Thyroid gland (tissue), 4 donors: ENCODE measurements around the gene ERFL. TPM values are rescaled to one million over a fixed set of nuclear protein-coding genes. Genes with fewer than 3 reads are reported as not detected.
"Not testable (repeated sequence)": the region's sequence is repeated elsewhere in the genome, so short reads cannot be mapped to it uniquely, and the experiment has no call there.

Source experiments
- DNase-seq, 2 donors: peaks; one replicate each; pipeline ENCODE4 v3.0.0-alpha.2; 2019
- H3K27ac ChIP-seq, 3 donors: fragments of 200-600 bp; sonication (generic); 1 replicate in 2 of 3; 2 replicates in 1 of 3; pipeline ENCODE4 v1.5.1; 2016 to 2019; ENCODE audit warnings: mild to moderate bottlenecking in 1 of 3, moderate library complexity in 1 of 3
- H3K27me3 ChIP-seq: fragments of 200-600 bp; sonication (generic); one replicate; pipeline ENCODE4 v1.5.1; 2019
- H3K36me3 ChIP-seq, 2 donors: fragments of 200-600 bp; sonication (generic); one replicate each; pipeline ENCODE4 v1.5.1; 2016 to 2019
- H3K4me1 ChIP-seq, 2 donors: fragments of 200-600 bp; sonication (generic); one replicate each; pipeline ENCODE4 v1.5.1; 2017 to 2019
- H3K4me3 ChIP-seq, 3 donors: fragments of 200-600 bp; sonication (generic); replicated peaks in 1 of 3; 1 replicate in 2 of 3; 2 replicates in 1 of 3; pipeline ENCODE4 v1.5.1; 2016; ENCODE audit warnings: mild to moderate bottlenecking in 1 of 3
- H3K9me3 ChIP-seq: fragments of 200-600 bp; sonication (generic); one replicate; pipeline ENCODE4 v1.5.1; 2017
- POLR2A ChIP-seq, 2 donors: fragments of 450-650 bp; IDR thresholded peaks; one replicate each; pipeline ENCODE4 v1.6.1; 2017; ENCODE audit warnings: antibody characterized with exemption in 2 of 2, mild to moderate bottlenecking in 2 of 2, moderate library complexity in 1 of 2
- WGBS, 2 donors: methylation state at CpG; one replicate each; pipeline ENCODE4 v1.1.5; 2017; 5-methylcytosine and 5-hydroxymethylcytosine counted together
- intact Hi-C: fragments of 100-400 bp; cut with DNase I; formaldehyde crosslinking; loops from one replicate; pipeline ENCODE4 v1.15.1; 2023
- total RNA-seq, 4 donors: library from RNA; depleted of rRNA; stranded (reverse); fragments of >200 nt; gene quantifications; one replicate each; pipeline ENCODE4 v1.2.3, GENCODE V29; 2016
- TF ChIP-seq, protein P1 (sequence below), 6 experiments: fragments of 200-600 bp in 3 of 6; fragments of 450-650 bp in 3 of 6; sonication (generic) in 3 of 6; IDR thresholded peaks; one replicate each; pipeline ENCODE4 v1.5.1; 2016 to 2019; ENCODE audit warnings: antibody characterized with exemption in 6 of 6, mild to moderate bottlenecking in 2 of 6, inconsistent platforms in 1 of 6, moderate library complexity in 1 of 6

Gene ERFL
- total RNA-seq, 4 donors from 2014 or later, result 0.24 TPM; not detected in 3

DNA sequence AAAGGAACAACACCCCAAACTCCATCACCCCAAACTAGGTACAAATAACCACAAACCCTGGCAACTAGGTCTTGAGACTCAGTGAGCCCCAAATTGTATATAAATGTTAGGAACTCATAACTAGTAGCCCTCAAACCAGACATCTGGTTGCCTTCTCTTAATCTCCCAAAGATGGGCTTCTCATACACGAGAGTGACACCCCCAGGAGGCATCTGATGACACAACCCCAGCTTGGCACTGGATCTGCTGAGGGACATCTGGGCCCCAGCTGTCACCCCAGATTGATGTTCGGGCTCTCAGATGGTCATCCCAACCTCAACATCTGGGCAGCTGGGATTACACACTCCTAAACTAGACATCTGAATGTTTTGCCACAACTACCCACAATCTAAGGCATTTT is 16.1 kb upstream of the ERFL start:
- no peak overlapping the region for H3K4me3 ChIP-seq
- DNase-seq, result no peak
- intact Hi-C loops, result no loop called here
- 65 to 76% methylated on average over 2 of the region's 2 CpGs for WGBS, 2 donors
- TF ChIP-seq, protein P1, sequence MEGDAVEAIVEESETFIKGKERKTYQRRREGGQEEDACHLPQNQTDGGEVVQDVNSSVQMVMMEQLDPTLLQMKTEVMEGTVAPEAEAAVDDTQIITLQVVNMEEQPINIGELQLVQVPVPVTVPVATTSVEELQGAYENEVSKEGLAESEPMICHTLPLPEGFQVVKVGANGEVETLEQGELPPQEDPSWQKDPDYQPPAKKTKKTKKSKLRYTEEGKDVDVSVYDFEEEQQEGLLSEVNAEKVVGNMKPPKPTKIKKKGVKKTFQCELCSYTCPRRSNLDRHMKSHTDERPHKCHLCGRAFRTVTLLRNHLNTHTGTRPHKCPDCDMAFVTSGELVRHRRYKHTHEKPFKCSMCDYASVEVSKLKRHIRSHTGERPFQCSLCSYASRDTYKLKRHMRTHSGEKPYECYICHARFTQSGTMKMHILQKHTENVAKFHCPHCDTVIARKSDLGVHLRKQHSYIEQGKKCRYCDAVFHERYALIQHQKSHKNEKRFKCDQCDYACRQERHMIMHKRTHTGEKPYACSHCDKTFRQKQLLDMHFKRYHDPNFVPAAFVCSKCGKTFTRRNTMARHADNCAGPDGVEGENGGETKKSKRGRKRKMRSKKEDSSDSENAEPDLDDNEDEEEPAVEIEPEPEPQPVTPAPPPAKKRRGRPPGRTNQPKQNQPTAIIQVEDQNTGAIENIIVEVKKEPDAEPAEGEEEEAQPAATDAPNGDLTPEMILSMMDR (IDR thresholded peaks at IDR 0.05), result no peak
- TF ChIP-seq POLR2A (IDR thresholded peaks at IDR 0.05), result no peak
- no peaks in the 10 kb centered on the region for H3K9me3 ChIP-seq
- H3K4me1 ChIP-seq, result peaks cover 9 to 15% of the 10 kb centered on the region in 2 donors
- H3K36me3 ChIP-seq, result no peaks in the 10 kb centered on the region
- H3K27ac ChIP-seq, result no peak overlapping the region
- peaks cover 18% of the 10 kb centered on the region for H3K27me3 ChIP-seq

GRCh38 chr19:41941410-41942202 is 13.4 kb upstream of the ERFL start:
- Histone ChIP-seq H3K27me3 (peaks cover 18% of the 10 kb centered on the region), H3K36me3 (no peaks in the 10 kb centered on the region), H3K4me3 (no peak overlapping the region), H3K4me1 (peaks cover 9 to 15% of the 10 kb centered on the region in 2 donors), H3K27ac (no peak overlapping the region), H3K9me3 (no peaks in the 10 kb centered on the region)
- TF ChIP-seq POLR2A (IDR thresholded peaks at IDR 0.05), result no peak
- TF ChIP-seq, protein P1 (IDR thresholded peaks at IDR 0.05), result no peak
- 85 to 86% methylated on average over 9 of the region's 9 CpGs for WGBS, 2 donors
- intact Hi-C loops, result no loop called here
- no peak for DNase-seq

- H3K27ac ChIP-seq, result no peak overlapping the region
- H3K36me3 ChIP-seq, result no peaks in the 10 kb centered on the region
- peaks cover 22% of the 10 kb centered on the region for H3K27me3 ChIP-seq
- 9 to 13% methylated on average over 20 to 25 of the region's 53 CpGs for WGBS, 2 donors
- H3K4me3 ChIP-seq, result peak overlapping the region in 1 of 3 donors; percentile 28
- H3K4me1 ChIP-seq, result peaks cover 9 to 15% of the 10 kb centered on the region in 2 donors
- TF ChIP-seq POLR2A (IDR thresholded peaks at IDR 0.05), result no peak
- TF ChIP-seq, protein P1 (IDR thresholded peaks at IDR 0.05), result no peak
- no peaks in the 10 kb centered on the region for H3K9me3 ChIP-seq
- intact Hi-C loops, result no loop called here
- DNase-seq, result no peak
These were observed 12.6 kb upstream of the ERFL start for GRCh38 chr19:41940731-41941409.

DNA sequence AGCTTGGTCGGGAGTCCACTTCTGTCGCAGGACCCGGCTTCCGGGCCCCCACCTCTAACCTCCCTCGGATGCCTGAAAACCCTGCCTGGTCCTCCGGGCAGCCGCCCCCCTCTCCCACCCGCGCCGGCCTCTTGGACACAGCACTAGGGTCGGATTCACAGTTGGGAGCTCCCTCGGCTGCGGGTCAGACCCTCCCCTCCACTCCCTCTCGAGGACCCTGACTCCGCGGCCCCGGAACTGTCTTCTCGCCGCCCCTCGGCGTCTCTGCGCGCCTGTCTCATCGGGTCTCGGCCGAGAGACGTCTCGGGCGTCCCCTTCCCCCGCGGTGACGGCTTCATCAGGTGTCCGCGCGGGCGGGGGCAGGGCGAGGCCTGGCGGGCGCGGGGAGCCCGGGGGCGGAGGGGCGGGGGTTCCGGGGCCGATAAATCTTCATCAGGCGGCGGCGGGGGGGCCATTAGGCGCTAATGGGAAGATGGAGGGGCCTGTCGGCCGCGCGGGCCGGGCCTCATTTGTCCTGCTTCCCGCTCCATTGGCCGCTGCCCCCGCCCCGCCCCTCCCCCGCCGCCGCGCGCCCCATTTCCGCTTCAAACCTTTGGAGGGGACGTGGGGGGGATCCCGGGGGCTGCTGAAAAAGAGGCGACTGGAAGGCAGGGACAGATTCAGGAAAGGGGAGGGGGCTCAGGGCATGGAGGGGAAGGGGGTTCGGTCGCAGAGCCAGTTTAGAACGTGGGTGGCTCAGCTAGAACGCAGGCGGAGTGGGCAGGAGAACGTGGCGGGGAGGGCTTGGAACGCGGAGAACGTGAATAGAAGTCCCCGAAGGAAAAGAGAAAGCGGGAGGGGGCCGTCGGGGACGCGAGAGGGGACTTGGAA is 11.8 kb upstream of the ERFL start:
- intact Hi-C loops, result no loop called here
- TF ChIP-seq POLR2A (IDR thresholded peaks at IDR 0.05), result no peak
- TF ChIP-seq, protein P1 (IDR thresholded peaks at IDR 0.05), result no peak
- H3K4me1 ChIP-seq, result peaks cover 9 to 15% of the 10 kb centered on the region in 2 donors
- H3K27me3 ChIP-seq, result peaks cover 27% of the 10 kb centered on the region
- DNase-seq, result no peak
- whole genome bisulfite sequencing, 2 donors, result 2% methylated on average over 25 to 38 of the region's 83 CpGs
- H3K9me3 ChIP-seq, result no peaks in the 10 kb centered on the region
- H3K36me3 ChIP-seq, result no peaks in the 10 kb centered on the region
- peak overlapping the region in 1 of 3 donors; percentile 28 for H3K4me3 ChIP-seq
- no peak overlapping the region for H3K27ac ChIP-seq

GRCh38 chr19:41939209-41939608 is 11.0 kb upstream of the ERFL start:
- intact Hi-C loops, H3K36me3 ChIP-seq, H3K4me3 ChIP-seq, H3K9me3 ChIP-seq, H3K27ac ChIP-seq, DNase-seq: not testable (repeated sequence)
- Histone ChIP-seq H3K4me1 (peaks cover 9 to 15% of the 10 kb centered on the region in 2 donors), H3K27me3 (peaks cover 27% of the 10 kb centered on the region)
